Measurements from ENCODE around the gene GBP6.
"Not testable (repeated sequence)": the region's sequence is repeated elsewhere in the genome, so short reads cannot be mapped to it uniquely, and the experiment has no call there.

Gene GBP6

GRCh38 chr1:89363638-89364536 lies at the start of gene GBP6:
GBP6 (plus strand) TSS chr1:89364059; CDS start chr1:89368552, 4,493 bp downstream.
- DNase-seq, result no peak

- no peak for DNase-seq
These were observed 41.5 kb upstream of the GBP6 start for GRCh38 chr1:89322402-89322801.

- no peak for DNase-seq
These were observed 32.0 kb upstream of the GBP6 start for GRCh38 chr1:89331890-89332289.

GRCh38 chr1:89332461-89332860 lies 31.4 kb upstream of the GBP6 start:
- peak; percentile 73 for DNase-seq

GRCh38 chr1:89335486-89335885 lies 28.4 kb upstream of the GBP6 start:
- DNase-seq, result no peak

- DNase-seq, result no peak
These were observed 26.0 kb upstream of the GBP6 start for GRCh38 chr1:89337903-89338302.

- DNase-seq, result no peak
These were observed 24.8 kb upstream of the GBP6 start for GRCh38 chr1:89339039-89339438.

- DNase-seq, result not testable (repeated sequence)
These were observed 18.4 kb upstream of the GBP6 start for GRCh38 chr1:89345479-89345878.

GRCh38 chr1:89347296-89347695 lies 16.6 kb upstream of the GBP6 start:
- DNase-seq, result no peak

- DNase-seq, result no peak
These were observed 13.6 kb upstream of the GBP6 start for GRCh38 chr1:89350298-89350697.

GRCh38 chr1:89351597-89352311 lies 12.1 kb upstream of the GBP6 start:
- no peak for DNase-seq

- no peak for DNase-seq
These were observed 11.4 kb upstream of the GBP6 start for GRCh38 chr1:89352421-89352820.

- DNase-seq, result no peak
These were observed 9.7 kb upstream of the GBP6 start for GRCh38 chr1:89354205-89354604.

GRCh38 chr1:89355056-89355455 lies 8.8 kb upstream of the GBP6 start:
- DNase-seq, result no peak

GRCh38 chr1:89356658-89357400 lies 7.0 kb upstream of the GBP6 start:
- no peak for DNase-seq

GRCh38 chr1:89358287-89358893 lies 5.5 kb upstream of the GBP6 start:
- peak; percentile 20 for DNase-seq

GRCh38 chr1:89360716-89361115 lies 3.1 kb upstream of the GBP6 start:
- no peak for DNase-seq

- DNase-seq, result no peak
These were observed 2.2 kb upstream of the GBP6 start for GRCh38 chr1:89361681-89362080.

GRCh38 chr1:89363196-89363595 lies 663 bp upstream of the GBP6 start:
- no peak for DNase-seq

- no peak for DNase-seq
These were observed 1.2 kb downstream of the GBP6 start for GRCh38 chr1:89364954-89365550.

GRCh38 chr1:89367221-89367620 lies 3.4 kb downstream of the GBP6 start:
- DNase-seq, result no peak

GRCh38 chr1:89369331-89369730 lies 5.5 kb downstream of the GBP6 start:
- DNase-seq, result no peak

GRCh38 chr1:89373810-89374209 lies 10.0 kb downstream of the GBP6 start:
- DNase-seq, result not testable (repeated sequence)
